Heart right ventricle (tissue), 16 donors: Measurements from ENCODE around the gene TCF12. TPM values are rescaled to one million over a fixed set of nuclear protein-coding genes. Genes with fewer than 3 reads are reported as not detected.
A peak's percentile ranks its signal among the peaks of the same experiment; 100 is the strongest.

ENCODE experiments used
- ATAC-seq, 8 donors: fragments of 200-7000 bp; cut with Tn5 transposase; one replicate each; pipeline ENCODE4 v1.9.1; 2020; ENCODE audit warnings: mild to moderate bottlenecking in 8 of 8, moderate library complexity in 8 of 8, moderate number of reproducible peaks in 1 of 8
- DNase-seq, 2 donors: peaks; one replicate each; pipeline ENCODE4 v3.0.0-alpha.2; 2020
- H3K27ac ChIP-seq, 10 donors: fragments of 200-600 bp; sonication (generic) in 2 of 10; one replicate each; pipeline versions ENCODE4 v1.5.0 to v1.8.0; 2020 to 2022; ENCODE audit warnings: mild to moderate bottlenecking in 3 of 10
- H3K27me3 ChIP-seq, 7 donors: fragments of 200-600 bp; one replicate each; pipeline ENCODE4 v1.8.0; 2021 to 2022; ENCODE audit warnings: mild to moderate bottlenecking in 2 of 7
- H3K36me3 ChIP-seq, 9 donors: fragments of 200-600 bp; sonication (generic) in 1 of 9; one replicate each; pipeline versions ENCODE4 v1.5.0 to v1.8.0; 2020 to 2022; ENCODE audit warnings: mild to moderate bottlenecking in 2 of 9
- H3K4me1 ChIP-seq, 9 donors: fragments of 200-600 bp; sonication (generic) in 1 of 9; one replicate each; pipeline versions ENCODE4 v1.5.0 to v1.8.0; 2020 to 2022; ENCODE audit warnings: mild to moderate bottlenecking in 4 of 9
- H3K4me3 ChIP-seq, 10 donors: fragments of 200-600 bp; sonication (generic) in 2 of 10; one replicate each; pipeline versions ENCODE4 v1.5.0 to v1.8.0; 2020 to 2022; ENCODE audit warnings: mild to moderate bottlenecking in 7 of 10, moderate library complexity in 2 of 10
- H3K9me3 ChIP-seq, 11 donors: fragments of 200-600 bp in 10 of 11; sonication (generic) in 2 of 11; one replicate each; pipeline versions ENCODE4 v1.5.0 to v1.8.0; 2013 to 2022; ENCODE audit warnings: mild to moderate bottlenecking in 2 of 11, control low read depth in 1 of 11, moderate library complexity in 1 of 11
- CTCF ChIP-seq, 9 donors: fragments of 200-600 bp; sonication (generic) in 2 of 9; IDR thresholded peaks; one replicate each; pipeline versions ENCODE4 v1.5.0 to v1.8.0; 2021 to 2022; ENCODE audit warnings: antibody characterized with exemption in 9 of 9, mild to moderate bottlenecking in 5 of 9, moderate library complexity in 1 of 9
- WGBS, 2 donors: extraction: QIAGEN DNeasy Blood & Tissue Kit; methylation state at CpG; one replicate each; pipeline ENCODE4 v1.1.7; 2013; ENCODE audit warnings: inconsistent platforms in 1 of 2; 5-methylcytosine and 5-hydroxymethylcytosine counted together
- intact Hi-C, 10 donors: fragments of 100-400 bp; cut with DNase I; formaldehyde crosslinking; loops; one replicate each; pipeline versions ENCODE4 v1.11.1 to v1.14.2; 2022
- polyA plus RNA-seq, 2 donors: library from polyadenylated mRNA; stranded (reverse); fragments of 200-250 nt; gene quantifications; one replicate each; pipeline ENCODE4 v1.2.3, GENCODE V29; 2013
- total RNA-seq, 10 donors: library from RNA; stranded (reverse); fragmentation: NEBNext Ultra II Directional in 3 of 10; extraction: Animal tissue kit (Norgen Biotek cat#: 25700) in 3 of 10; gene quantifications; one replicate each; pipeline versions ENCODE4 v1.2.1 to v1.2.4, GENCODE V29; 2021 to 2023
- donor health status: Arrhythmogenic right ventricular cardiomyopathy.
- donor health status: ischemic (EF 13 %, LVEDD 7.1; RV severe dilation, severe dysfunction).
- donor health status: healthy with polysubstance abuse.
- donor health status: DM: no; HTN: yes; CAD: no.
- donor health status: DM: no; HTN: no; CAD: no.
- donor health status: ischemic (EF 25% LVEDD 6.9; RV normal size, moderate dysfunction).
- donor health status: ischemic (EF 25% LVEDD 5.7; RV mildly dilated, moderate dysfunction).
- donor health status: healthy.
- donor health status: DM: yes; HTN: yes; CAD: no.
- donor health status: Ischemic cardiomyopathy.
- donor health status: ischemic (EF 35%, LVEDD 5.7; RV mildly dilated, moderate dysfunction).
- donor health status: nonischemic (EF 11% LVEDD 7.7; RV severe dilation, severe dysfunction).
- donor health status: DM: yes; HTN: yes; CAD: no.
- donor health status: PGD.
- donor health status: ischemic (EF 29% LVEDD 5.4; RV normal size, mild dysfunction).
- donor health status: nonischemic (EF 23%, LVEDD 6.1; RV moderate dilation, normal function).

The TCF12 gene
- total and polyA plus RNA-seq, 12 donors: 8.7 to 55.7 (median 38.4) TPM

- Histone ChIP-seq H3K4me3 (no peak overlapping the region), H3K9me3 (no peaks in the 10 kb centered on the region), H3K27ac (no peak overlapping the region), H3K36me3 (no peaks in the 10 kb centered on the region), H3K4me1 (peaks cover 0 to 82% (median 46%) of the 10 kb centered on the region in 9 donors), H3K27me3 (no peaks in the 10 kb centered on the region)
- no peak for ATAC-seq
- no peak for TF ChIP-seq CTCF (IDR thresholded peaks at IDR 0.05)
- intact Hi-C loops: no loop called here
- no peak for DNase-seq
- WGBS, 2 donors: 94 to 95% methylated on average over 3 of the region's 3 CpGs
These were observed 62.0 kb downstream of the TCF12 start for GRCh38 chr15:56980473-56980872.

GRCh38 chr15:56981160-56981559 lies 62.7 kb downstream of the TCF12 start:
- intact Hi-C loops: no loop called here
- H3K4me1 ChIP-seq: peaks cover 0 to 84% (median 53%) of the 10 kb centered on the region in 9 donors

GRCh38 chr15:56982987-56983386 lies 64.5 kb downstream of the TCF12 start:
- Histone ChIP-seq H3K27me3 (no peaks in the 10 kb centered on the region), H3K9me3 (no peaks in the 10 kb centered on the region), H3K27ac (no peak overlapping the region), H3K36me3 (no peaks in the 10 kb centered on the region), H3K4me3 (no peak overlapping the region), H3K4me1 (peaks cover 0 to 90% (median 65%) of the 10 kb centered on the region in 9 donors)
- no peak for ATAC-seq
- 32 to 44% methylated on average over 1 of the region's 1 CpG for WGBS, 2 donors
- TF ChIP-seq CTCF (IDR thresholded peaks at IDR 0.05): no peak
- intact Hi-C loops: no loop called here
- no peak for DNase-seq

More at GRCh38 chr15:56981160-56981559, 62.7 kb downstream of the TCF12 start:
- H3K27ac ChIP-seq: no peak overlapping the region
- H3K27me3 ChIP-seq: no peaks in the 10 kb centered on the region
- no peak for ATAC-seq
- H3K36me3 ChIP-seq: no peaks in the 10 kb centered on the region
- no peak for DNase-seq
- no peaks in the 10 kb centered on the region for H3K9me3 ChIP-seq
- H3K4me3 ChIP-seq: no peak overlapping the region
- TF ChIP-seq CTCF (IDR thresholded peaks at IDR 0.05): no peak
- WGBS, 2 donors: 91 to 96% methylated on average over 3 of the region's 3 CpGs

GRCh38 chr15:56984681-56985481 lies 66.4 kb downstream of the TCF12 start:
- H3K9me3 ChIP-seq: no peaks in the 10 kb centered on the region
- no peak for TF ChIP-seq CTCF (IDR thresholded peaks at IDR 0.05)
- H3K27me3 ChIP-seq: no peaks in the 10 kb centered on the region
- intact Hi-C loops: loop anchor here in 1 of 10 donors (5.0 kb wide), 1 partner anchor 68 kb away; the partner anchor contains the start of gene TCF12
- no peak for DNase-seq
- 35 to 41% methylated on average over 3 of the region's 3 CpGs for WGBS, 2 donors
- peak in 5 of 8 donors; percentile 38 to 73 (median 57) for ATAC-seq
- no peaks in the 10 kb centered on the region for H3K36me3 ChIP-seq
- no peak overlapping the region for H3K4me3 ChIP-seq
- peak overlapping the region in 3 of 10 donors; percentile 23 to 56 (median 33) for H3K27ac ChIP-seq
- peaks cover 2 to 92% (median 71%) of the 10 kb centered on the region in 9 donors for H3K4me1 ChIP-seq
